WI38 (cell line): Measurements from ENCODE around the gene C9orf153.
"Not testable (repeated sequence)": the region's sequence is repeated elsewhere in the genome, so short reads cannot be mapped to it uniquely, and the experiment has no call there.

ENCODE experiments used
- H3K4me3 ChIP-seq: 2 replicates; pipeline ENCODE4 v1.5.1; 2011; ENCODE audit warnings: low read depth, mild to moderate bottlenecking, control low read depth, low read length
- CTCF ChIP-seq: IDR thresholded peaks from 2 replicates; pipeline ENCODE4 v1.5.1; 2012; ENCODE audit warnings: low read depth, mild to moderate bottlenecking, control low read depth, low read length

Gene C9orf153

GRCh38 chr9:86193088-86193487 lies 66.4 kb downstream of the C9orf153 start:
- H3K4me3 ChIP-seq: no peak overlapping the region
- TF ChIP-seq CTCF: no peak

GRCh38 chr9:86190700-86191099 lies 68.8 kb downstream of the C9orf153 start:
- not testable (repeated sequence) for H3K4me3 ChIP-seq

- no peak overlapping the region for H3K4me3 ChIP-seq
- no peak for TF ChIP-seq CTCF
These were observed 72.3 kb downstream of the C9orf153 start for GRCh38 chr9:86187121-86187520.

- no peak for TF ChIP-seq CTCF
These were observed 72.8 kb downstream of the C9orf153 start for GRCh38 chr9:86186696-86187095.

GRCh38 chr9:86185872-86186271 lies 73.6 kb downstream of the C9orf153 start:
- no peak overlapping the region for H3K4me3 ChIP-seq
- no peak for TF ChIP-seq CTCF

More at GRCh38 chr9:86186696-86187095, 72.8 kb downstream of the C9orf153 start:
- H3K4me3 ChIP-seq: no peak overlapping the region

- H3K4me3 ChIP-seq: no peak overlapping the region
- no peak for TF ChIP-seq CTCF
These were observed 75.3 kb downstream of the C9orf153 start for GRCh38 chr9:86184138-86184524.

GRCh38 chr9:86183229-86184137 lies 76.0 kb downstream of the C9orf153 start:
- no peak for TF ChIP-seq CTCF
- no peak overlapping the region for H3K4me3 ChIP-seq
